8988T (cell line): Measurements from ENCODE around the gene PSD2.

ENCODE experiments used
- DNase-seq: peaks from one replicate; pipeline ENCODE4 v3.0.0; 2011

Gene PSD2

DNA sequence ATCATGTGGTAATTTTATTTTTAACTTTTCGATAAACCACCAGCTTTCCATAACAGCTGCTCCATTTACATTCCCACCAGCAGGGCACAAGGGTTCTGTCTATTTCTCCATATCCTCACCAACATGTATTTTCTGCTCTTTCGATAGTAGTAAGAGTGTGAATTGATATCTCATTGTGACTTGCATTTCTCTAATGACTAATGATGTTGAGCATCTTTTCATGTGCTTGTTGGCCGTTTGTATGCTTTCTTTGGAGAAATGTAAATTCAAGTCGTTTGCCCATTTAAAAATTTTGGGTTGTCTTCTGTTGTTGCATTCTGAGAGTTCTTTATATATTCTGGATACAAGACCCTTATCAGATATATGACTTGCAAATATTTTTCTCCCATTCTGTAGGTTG lies 45.9 kb downstream of the PSD2 start:
- DNase-seq, result no peak

DNA sequence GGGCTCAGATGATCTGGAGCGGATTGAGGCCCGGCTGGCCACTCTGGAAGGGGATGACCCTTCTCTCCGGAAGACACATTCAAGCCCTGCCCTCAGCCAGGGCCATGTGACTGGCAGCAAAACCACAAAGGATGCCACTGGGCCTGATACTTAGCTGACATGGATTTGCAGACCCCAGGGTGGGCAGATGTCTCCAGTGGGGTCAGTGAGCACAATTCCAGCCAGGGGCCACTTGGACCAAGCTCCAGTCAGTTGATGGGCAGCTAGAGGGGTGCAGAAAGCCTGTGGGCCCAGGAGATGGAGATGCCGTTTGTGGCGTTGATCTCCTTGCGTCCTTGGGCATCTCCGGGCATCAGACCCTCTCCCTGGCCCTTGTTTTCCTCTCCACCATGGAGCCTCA lies 46.7 kb downstream of the PSD2 start:
- DNase-seq, result no peak

DNA sequence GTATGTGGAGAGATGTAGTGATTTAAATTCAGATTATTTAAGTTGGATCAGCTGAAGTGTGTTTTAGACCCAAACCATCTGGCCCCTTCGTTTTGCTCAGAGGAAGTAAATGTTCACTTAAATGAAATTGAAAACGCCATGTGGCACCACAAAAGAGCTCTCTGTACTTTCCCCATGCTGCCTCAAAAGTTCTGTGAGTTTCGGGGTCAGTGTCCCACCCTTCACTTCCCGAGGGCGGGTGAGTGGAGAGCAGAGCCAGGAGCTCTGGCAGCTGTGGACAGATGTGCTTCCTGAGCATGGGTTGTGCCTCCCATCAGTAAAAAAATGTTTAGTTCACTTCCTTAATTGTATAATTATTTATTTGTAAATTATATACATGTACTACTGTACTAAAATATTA lies 48.4 kb downstream of the PSD2 start:
- no peak for DNase-seq

DNA sequence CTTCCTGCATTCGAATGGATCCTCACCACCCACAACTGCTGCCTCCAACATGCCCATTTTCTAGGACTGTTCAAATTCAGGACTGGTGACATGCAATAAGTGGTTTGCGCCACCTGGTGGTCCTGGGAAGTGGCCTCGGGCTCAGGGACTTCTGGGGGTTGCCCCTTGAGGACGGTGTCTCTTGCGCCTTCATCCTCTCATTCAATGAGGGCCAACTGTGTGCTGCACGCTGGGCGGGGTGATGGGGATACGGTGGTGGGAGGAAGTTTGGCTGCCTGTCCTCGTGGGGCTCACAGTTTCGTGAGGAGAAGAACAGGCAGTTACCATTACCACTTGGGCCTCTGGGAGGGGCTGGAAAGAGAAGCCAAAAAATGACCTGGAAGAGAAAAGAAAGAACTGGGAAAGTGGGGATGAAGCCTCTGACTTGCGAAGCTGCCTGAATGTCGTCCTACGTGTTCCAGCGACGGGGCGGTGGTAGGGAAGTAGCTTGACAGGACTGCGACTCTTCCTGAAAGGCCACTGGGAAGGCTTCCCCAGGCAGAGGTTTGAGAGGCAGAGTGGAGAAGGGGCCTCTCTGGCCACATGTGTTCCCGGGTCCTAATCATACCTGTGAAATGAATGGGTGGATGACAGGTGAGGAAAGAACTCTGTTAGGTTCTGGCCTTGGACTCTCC lies 49.0 kb downstream of the PSD2 start:
- DNase-seq, result peak; percentile 94

DNA sequence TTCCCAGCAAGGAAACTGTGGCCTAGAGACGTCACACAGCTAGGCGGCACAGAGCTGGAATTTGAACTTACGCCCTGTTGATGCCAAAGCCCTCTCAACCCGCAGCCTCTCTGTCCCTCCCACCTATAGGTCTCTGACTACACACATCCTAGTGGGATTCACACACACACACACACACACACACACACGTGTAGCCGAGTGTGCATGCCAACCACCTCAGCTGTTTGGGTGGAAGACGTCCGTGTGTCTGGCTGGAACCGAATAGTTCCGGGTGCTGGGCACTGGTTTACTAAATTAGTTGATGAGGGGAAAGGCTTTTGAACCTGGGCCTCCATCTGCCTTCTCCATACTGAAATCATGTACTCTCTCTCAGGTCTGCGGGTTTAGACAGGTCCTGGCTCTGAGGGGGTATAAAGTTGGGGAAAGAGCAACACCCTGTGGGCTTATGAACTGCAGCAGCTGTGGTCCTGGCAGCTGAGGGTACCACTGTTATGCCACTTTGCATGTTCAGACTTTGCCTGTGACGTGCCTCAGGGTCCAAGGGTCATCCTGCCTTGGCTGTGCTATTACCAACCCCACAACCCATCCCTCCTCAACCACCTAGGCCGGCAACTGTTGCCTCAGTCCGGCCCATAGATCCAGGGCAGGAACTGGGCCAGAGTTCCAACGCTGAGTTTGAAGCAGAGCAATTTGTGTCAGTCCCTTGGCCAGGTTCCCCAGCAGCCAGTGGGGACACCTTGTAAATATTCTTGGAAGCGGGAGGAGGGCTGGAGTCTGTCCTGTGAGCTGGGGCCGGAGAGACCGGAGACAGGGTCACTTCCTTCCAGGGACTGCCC lies 50.5 kb downstream of the PSD2 start:
- DNase-seq, result no peak

DNA sequence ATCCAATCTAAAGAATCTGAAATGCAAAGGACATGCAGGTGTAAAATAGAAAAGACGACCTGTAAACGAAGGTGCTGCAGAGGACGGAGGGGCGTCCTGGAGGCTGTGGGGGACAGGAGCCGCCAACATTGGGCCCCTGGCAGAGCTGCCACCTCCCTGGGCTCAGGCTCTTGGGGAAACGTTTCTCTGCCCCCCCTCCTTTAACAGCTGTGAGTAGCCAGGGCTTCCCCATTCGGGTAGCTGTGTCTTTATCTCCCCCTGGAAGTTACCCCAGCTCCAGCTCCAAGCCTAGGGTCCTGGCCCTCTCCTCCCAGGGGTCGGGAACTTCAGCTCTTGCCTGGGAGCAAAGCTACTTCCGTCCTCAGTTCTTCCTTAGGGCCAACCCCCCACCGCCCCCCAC lies 51.5 kb downstream of the PSD2 start:
- DNase-seq, result no peak

DNA sequence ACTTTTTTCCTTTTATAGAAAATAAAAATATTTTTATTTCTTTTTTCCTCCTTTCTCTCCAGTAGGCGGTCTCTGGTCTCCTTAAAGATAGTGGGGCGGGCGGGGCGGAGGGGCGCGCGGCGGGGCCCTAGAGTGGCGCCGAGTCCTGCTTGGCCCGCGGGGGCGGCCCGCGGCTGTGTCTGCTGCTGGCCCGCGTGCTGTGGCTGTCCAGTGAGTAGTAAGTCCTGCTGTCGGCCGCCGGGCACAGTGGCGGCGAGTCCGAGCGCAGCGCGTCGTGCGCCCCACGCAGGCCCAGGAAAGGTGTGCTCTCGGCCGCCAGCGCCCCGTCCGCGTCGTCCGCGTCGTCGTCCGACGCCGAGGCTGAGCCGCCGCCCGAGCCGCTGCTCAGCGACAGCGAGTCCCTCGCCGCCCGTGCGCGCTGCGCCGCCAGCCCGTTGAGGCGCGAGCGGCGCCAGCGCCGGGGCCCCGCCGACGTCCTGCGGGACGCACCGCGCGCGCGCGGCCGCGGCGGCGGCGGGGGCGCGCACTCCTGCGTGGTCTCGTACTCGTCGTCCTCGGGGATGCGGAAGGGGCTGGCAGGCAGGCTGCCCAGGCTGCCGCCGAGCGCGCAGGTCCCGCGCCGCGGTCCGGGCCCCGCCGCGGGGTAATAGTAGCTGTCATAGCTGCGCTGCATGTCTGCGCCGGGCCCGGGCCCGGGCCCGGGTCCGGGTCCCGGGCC lies 52.3 kb downstream of the PSD2 start:
- peak; percentile 76 for DNase-seq

DNA sequence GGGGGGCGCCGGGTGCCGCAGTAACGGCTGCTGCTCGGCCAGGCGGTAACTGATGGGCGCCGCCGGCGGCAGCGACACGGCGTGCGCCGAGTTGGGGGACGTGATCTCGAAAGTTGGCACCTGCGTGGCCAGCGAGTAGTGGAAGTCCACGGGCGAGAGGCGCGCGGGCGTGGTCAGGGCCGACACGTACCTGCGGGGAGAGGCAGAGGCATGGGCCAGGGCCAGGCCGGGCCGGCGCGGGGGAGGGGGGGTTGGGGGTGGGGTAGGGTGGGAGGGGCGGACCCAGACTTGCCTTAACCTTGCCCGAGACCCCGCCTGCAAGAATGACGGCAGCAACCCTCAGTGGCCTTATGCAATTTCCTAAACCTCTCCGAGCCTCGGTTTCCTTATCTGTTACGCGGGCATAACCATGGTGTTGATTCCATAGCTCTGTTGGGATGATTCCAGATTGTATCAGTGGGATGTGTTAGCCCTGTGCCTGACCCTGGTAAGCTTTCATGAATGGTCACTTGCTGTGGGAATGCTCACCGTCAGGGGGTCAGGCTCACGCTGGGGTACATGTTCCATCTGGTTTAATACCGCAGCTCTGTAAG lies 53.0 kb downstream of the PSD2 start:
- no peak for DNase-seq

DNA sequence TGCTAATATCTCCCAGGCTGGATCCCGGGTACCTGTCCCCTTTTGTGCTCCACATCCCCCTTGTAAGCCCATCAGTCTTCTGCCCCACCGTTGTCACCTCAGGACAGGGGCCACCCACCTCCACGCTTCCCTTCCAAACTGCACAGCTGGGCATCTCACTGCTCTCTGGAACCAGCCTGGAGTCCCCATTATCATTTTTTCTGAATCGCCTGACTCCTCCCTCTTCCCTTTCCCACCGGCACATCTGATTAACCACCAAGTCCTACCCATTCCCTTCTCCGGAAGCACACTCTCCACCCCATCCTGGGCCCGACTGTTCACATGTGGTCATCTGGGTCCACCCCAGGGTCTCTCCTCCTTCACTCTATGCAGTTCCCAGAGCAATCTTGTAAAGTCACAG lies 53.9 kb downstream of the PSD2 start:
- no peak for DNase-seq

DNA sequence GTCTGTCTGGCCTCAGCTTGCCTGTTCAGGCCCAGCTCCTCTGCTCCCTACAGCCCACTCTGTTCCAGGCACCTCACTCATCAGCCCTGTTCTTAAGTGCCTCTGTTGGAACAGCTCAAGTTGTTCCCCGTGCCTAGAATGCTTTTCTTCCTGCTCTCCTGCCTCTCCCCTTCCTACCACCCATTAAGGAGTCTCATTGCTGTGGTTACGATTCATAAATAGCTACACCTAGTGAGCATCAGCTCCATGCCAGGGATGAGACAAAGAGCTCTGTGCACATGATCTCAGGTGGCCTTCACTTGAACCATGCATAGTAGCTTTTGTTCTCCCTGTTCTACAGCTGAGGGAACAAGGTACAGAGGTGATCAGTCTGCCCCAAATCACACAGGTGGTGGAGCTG lies 54.3 kb downstream of the PSD2 start:
- no peak for DNase-seq

DNA sequence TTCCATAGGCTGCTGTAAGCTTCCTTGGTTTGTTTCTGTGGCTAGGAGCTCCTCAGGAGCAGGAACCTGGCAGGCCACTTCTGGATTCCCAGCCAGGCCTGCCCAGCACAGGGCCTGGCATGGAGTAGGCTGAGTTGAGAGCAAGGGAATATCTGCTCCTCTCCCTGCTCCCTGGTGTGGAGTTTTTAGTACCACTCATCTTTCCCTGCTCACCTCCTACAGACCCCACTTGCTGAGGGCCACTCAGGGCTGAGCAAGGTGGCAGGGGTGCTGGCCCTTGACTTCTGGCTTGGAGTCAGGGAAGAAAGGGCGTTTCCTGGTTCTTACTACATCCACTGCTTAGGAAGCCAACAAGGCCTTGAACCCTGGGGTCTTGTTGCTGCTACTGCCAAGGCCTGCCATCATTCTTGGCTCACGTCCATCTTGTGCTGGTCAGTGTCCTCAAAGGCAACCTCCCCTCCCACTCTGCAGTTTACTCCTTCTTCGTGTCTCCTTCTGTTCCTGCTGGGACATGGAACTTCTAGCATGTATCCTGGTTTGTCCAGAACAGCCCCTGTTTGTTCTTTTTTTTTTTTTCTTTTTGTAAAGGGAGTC lies 54.9 kb downstream of the PSD2 start:
- no peak for DNase-seq

DNA sequence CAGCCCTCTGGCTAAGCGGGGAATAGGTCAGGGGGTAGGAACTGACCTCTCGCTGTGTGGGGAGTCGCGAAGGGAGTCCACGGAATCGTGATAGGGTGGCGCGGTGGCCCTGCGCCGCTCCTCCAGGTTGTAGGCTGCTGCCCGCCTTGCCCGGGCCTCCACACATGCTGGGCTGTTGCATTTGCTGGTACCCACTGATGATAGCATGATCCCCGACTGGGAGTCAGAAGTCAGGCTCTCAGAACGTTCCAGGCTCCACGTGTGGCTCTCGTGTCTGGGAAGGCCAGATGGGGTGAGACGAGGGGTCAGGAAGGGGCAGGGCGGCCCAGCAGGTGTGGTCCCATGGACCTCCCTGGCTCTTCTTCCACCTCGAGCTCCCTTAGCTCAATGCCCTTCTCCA lies 56.0 kb downstream of the PSD2 start:
- DNase-seq, result no peak

DNA sequence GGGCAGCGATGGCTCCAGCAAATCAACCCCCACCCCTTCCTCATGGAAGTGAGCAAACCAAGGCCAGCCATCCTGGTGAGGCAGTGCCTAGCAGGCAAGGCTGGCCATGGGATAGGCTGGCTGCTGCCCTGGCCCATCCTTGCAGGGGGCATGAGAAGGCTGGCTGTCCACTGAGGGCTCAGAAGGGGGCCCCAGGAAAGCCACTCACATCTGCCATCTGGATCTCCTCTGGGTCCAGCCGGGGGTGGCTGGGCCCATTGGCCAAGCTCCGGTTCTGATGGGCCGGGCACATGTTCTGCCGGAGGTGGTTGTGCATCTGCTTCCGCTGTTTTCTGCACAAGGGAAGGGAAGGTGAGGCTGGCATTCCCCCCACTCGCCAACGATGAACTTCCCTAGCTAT lies 57.1 kb downstream of the PSD2 start:
- DNase-seq, result no peak

DNA sequence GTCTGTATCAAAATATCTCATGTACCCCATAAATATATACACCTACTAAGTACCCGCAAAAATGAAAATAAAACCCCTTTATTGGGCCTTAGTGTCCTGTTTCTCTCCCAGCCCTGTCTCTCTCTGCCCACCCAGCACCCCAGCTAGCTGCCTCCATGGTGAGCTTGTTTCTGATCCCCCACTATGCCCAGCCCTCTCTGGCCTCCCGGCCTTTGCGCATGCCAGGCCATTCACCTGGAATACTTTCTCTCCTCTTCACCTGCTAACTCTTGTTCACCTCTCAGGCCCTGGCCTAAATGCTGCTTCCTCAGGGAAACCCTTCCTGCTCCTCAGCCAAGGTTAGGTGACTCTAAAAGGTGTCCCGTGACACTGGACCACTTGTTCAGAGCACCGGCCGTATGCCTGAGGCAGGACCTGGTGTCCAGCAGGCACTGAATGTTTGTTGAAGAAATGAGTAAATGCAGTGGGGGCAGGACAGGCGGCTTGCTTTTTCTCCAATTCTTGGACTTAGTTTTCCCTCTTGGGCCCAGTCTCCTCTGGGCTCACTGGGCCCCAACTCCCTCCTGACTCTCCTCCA lies 58.5 kb downstream of the PSD2 start:
- no peak for DNase-seq

DNA sequence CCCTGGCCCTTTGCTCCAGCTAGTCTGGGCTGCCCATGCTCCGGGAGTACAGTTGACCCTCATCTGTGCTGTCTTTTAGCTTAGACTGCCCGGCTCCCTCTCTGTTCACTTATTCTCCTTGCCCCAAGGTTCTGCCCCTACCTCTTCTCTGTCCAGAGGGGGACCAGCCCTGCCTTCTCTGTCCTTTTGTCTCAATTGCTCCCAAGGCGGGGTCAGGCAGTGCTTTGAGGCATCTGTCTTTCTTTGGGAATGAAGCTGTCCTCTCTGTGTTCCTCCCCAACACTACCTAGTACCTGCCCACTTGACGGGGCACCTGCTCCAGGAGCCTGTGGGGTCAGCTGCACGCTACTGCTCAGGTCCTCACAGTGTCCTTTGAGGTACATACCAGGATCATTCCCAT lies 59.3 kb downstream of the PSD2 start:
- no peak for DNase-seq

DNA sequence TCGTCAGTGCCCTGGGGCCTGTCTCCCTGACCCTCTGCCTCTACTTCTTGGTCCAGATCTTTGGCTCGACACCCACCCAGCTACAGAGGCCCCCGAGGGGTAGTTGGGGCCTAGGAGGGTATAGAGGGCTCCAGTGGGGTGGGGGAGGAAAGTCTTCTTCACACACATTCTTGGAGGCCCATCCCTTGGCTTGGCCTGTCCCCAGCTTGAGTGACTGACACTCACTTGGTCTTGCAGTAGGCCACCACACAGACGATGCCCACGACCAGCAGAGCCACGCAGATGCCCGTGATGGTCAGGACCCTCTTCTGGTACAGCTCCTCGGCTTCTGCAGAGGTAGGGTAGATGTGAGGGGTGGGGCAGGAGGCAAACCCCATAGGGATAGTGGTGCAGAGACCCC lies 59.8 kb downstream of the PSD2 start:
- DNase-seq, result no peak

DNA sequence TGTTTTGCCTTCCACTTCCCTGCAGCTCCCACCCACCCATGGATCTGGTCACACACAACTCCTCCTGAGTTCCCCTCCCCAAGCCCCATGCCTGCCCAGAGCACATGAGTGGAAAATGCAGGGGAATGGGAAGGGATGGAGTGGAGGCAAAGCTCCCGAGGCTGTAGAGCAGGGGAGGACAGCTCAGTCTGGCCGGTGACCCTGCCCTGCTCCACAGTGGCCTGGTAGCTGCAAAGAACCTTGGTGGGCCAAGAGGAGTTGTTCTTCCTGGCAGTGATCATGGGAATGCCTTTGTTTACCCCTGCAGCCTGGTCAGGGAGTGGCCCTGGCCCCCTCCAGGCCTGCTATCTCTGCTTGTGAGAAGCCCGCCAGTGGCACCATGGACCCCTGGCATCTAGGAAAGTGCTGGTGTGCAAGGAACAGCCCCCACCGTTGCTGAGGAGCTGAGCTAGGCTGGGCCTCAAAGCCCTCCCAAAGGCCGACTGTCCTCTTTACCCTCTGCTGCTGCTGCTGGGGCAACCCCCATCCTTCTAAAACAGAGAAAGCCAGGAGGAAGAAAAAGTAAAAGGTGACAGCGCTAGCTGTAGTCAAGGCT lies 60.4 kb downstream of the PSD2 start:
- DNase-seq, result no peak

DNA sequence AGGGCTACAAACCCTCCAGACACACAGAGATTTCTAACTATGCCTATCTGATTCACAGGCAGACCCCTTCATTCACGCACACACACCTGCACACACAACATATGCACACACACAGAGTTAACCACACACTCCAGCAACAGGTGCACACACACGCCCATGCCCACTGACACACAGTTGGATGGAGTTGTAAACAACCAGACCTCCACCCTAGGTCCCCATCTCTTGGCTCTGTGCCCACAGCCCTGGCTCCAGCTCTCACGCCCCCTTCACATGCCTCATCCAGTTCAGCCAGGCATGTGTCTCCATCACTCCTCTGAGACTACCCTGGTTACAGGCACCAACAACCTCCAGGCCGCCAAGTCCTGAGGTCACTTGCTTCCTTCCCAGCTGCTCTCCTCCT lies 61.1 kb downstream of the PSD2 start:
- DNase-seq, result no peak

DNA sequence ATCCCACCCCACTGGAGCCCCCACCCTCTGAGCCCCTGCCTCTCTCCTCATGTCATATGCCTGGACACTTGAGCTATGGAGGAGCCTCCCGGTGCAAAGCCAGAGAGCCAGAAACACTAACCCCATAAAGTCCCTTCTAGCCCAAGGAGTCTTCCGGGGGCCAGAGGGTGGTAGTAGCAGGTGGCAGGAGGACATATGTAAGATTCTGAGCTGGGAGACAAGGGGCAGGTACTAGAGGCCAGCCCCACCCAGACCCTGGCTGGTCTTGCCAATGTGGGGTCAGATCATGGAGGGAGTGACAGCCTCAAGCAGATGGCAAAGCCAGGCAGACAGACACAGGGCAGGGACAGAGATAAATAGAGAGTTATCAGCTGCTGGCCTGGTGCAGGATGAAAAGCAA lies 63.4 kb downstream of the PSD2 start:
- DNase-seq, result no peak

DNA sequence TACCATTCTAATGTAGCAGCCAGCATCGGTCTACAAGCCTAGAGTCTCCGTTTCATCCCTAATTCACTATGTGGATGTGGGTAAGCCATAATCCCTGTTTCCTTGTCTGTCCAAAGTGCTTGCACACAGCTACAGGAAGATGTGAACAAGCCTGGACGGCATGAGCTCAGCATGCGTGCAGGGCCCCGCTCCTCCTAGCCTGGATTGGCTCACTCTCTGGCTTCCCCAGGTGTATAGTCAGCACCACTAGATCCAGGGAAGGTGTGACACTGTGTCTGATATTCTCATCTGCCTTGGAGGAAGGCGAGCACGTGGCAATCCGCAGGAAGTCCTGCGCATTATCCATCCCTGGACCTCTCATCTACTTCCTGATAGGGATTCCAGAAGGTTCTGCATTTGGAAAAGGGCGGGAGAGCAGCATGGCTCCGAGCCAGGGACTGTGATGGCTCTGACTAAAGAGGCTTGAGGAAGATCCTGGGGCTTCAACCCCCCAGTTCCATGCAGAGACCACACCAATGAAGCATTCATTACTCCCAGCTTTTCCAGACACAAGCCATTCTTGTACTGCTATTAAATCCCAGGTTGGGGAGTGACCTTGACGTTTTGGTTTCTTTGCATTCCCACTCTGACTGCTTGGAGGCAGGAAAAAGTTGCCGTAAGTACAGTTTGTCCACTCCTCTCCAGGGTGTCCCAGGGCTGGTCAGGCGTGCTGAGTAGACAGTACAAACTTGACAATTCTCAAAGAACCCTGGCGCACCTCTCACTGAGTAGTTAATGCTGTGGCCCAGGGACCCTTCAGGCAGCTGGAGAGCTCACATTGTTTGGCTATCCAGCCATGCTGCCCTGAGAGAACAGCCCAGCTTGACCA lies 65.6 kb downstream of the PSD2 start:
- DNase-seq, result no peak

DNA sequence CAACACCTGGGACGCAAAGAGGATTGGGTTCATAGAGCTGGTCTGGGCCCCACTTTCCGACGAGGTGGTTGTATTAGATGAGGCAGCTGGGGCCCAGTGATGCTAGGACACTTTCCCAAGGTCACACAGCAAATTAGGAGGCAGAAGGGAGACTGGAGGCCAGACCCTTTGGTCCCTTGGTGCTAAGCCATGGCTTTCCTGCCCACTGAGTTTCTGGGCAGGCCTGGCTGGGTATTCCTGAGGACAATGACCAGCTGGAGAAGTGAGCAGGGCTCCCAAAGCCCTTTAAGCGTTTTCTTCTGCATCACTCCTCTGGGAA lies 66.2 kb downstream of the PSD2 start:
- DNase-seq, result no peak

DNA sequence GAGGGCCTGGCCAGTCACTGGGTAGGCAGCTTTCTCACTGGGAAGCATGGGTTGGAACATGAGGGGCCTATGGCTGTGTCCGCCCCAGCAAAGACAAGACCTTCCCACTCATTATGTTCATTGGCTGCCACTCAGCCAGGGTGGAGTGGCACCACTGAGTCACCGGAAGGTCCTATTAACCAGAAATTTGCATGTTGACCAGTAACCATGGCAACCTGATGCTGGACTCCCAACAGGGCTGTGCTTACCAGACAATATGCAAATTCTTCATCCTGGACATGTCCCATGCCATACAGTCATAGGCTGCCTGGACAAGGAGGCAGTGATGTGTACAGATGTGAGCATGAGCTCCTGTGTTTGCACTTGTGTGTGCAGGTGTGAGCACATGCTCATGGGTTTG lies 66.7 kb downstream of the PSD2 start:
- no peak for DNase-seq
